ENCODE data around the gene SNAI3.
"Not testable (repeated sequence)": the region's sequence is repeated elsewhere in the genome, so short reads cannot be mapped to it uniquely, and the experiment has no call there.

SNAI3 gene

GRCh38 chr16:88690341-88691128, 4.2 kb upstream of the SNAI3 start:
- no peak for DNase-seq

GRCh38 chr16:88688013-88688778, 1.9 kb upstream of the SNAI3 start:
- DNase-seq = no peak

GRCh38 chr16:88687676-88688012, 1.3 kb upstream of the SNAI3 start:
- DNase-seq = no peak

- DNase-seq = no peak
Observed at GRCh38 chr16:88687254-88687576, 908 bp upstream of the SNAI3 start.

- DNase-seq = no peak
Observed at GRCh38 chr16:88686062-88686438, 257 bp downstream of the SNAI3 start.

GRCh38 chr16:88685156-88686061, 898 bp downstream of the SNAI3 start:
- peak; percentile 59 for DNase-seq

GRCh38 chr16:88684569-88685155, 1.6 kb downstream of the SNAI3 start:
- DNase-seq = no peak

- DNase-seq = no peak
Observed at GRCh38 chr16:88681709-88682451, 4.4 kb downstream of the SNAI3 start.

GRCh38 chr16:88681084-88681680, 5.1 kb downstream of the SNAI3 start:
- DNase-seq = no peak

GRCh38 chr16:88680554-88681083, 5.7 kb downstream of the SNAI3 start:
- no peak for DNase-seq

GRCh38 chr16:88678224-88678979, 7.9 kb downstream of the SNAI3 start:
- DNase-seq = no peak

GRCh38 chr16:88677721-88678120, 8.6 kb downstream of the SNAI3 start:
- DNase-seq = no peak

- DNase-seq = no peak
Observed at GRCh38 chr16:88676502-88677242, 9.6 kb downstream of the SNAI3 start.

- DNase-seq = no peak
Observed at GRCh38 chr16:88673716-88674379, 12.5 kb downstream of the SNAI3 start.

- no peak for DNase-seq
Observed at GRCh38 chr16:88672776-88673175, 13.5 kb downstream of the SNAI3 start.

GRCh38 chr16:88671806-88672205, 14.5 kb downstream of the SNAI3 start:
- no peak for DNase-seq

GRCh38 chr16:88669980-88670379, 16.3 kb downstream of the SNAI3 start:
- DNase-seq = no peak

GRCh38 chr16:88669493-88669892, 16.8 kb downstream of the SNAI3 start:
- DNase-seq = not testable (repeated sequence)

- DNase-seq = no peak
Observed at GRCh38 chr16:88667461-88667860, 18.8 kb downstream of the SNAI3 start.

GRCh38 chr16:88665570-88665969, 20.7 kb downstream of the SNAI3 start:
- no peak for DNase-seq
